ENCODE results near the gene NR1H4.

- TF ChIP-seq, protein P1, sequence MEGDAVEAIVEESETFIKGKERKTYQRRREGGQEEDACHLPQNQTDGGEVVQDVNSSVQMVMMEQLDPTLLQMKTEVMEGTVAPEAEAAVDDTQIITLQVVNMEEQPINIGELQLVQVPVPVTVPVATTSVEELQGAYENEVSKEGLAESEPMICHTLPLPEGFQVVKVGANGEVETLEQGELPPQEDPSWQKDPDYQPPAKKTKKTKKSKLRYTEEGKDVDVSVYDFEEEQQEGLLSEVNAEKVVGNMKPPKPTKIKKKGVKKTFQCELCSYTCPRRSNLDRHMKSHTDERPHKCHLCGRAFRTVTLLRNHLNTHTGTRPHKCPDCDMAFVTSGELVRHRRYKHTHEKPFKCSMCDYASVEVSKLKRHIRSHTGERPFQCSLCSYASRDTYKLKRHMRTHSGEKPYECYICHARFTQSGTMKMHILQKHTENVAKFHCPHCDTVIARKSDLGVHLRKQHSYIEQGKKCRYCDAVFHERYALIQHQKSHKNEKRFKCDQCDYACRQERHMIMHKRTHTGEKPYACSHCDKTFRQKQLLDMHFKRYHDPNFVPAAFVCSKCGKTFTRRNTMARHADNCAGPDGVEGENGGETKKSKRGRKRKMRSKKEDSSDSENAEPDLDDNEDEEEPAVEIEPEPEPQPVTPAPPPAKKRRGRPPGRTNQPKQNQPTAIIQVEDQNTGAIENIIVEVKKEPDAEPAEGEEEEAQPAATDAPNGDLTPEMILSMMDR (IDR thresholded peaks at IDR 0.05) = no peak
- TF ChIP-seq ZFX (IDR thresholded peaks at IDR 0.05; ENCODE audit: borderline replicate concordance) = no peak
These were observed 9.1 kb upstream of the NR1H4 start for GRCh38 chr12:100464529-100464928.
